Measurements from ENCODE around the gene VCAM1. TPM values are rescaled to one million over a fixed set of nuclear protein-coding genes. Genes with fewer than 3 reads are reported as not detected.

The VCAM1 gene
- total RNA-seq, 1 experiment from 2014 or later = 0.07 TPM

DNA sequence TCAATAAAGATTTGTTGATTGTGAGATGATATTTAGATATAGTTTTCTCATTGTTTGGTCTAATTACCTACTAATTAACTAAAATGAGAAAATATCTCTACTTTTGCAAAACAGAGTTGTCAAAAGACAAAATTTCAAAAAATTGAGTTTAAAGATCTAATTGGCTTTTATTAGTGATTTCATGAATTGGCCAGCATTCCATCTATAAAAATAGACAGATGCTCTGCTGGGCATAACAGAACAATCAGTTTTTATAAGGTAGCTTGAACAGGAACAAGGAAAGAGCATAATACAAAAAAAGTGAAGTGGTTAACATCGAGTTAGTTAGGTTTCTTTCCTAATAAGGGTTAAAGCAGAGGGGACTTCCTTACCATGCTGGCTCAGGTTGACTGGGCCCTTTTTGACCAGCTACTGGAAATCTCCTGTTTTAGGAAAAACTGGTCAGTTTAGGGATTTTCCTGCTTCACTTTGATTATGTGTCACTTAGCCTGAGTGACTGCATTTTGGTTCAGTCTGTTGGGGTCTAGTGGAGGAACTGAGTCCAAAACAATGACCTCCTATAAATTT, 63.0 kb downstream of the VCAM1 start:
- Histone ChIP-seq H2AFZ (ENCODE audit: low read length) (no peak overlapping the region), H3T11ph (ENCODE audit: low read length) (no peak overlapping the region), H4K8ac (replicated peaks; ENCODE audit: insufficient read length, low read depth, low read length) (no peak overlapping the region), H3K18ac (ENCODE audit: insufficient read length, low read depth, low read length) (no peak overlapping the region), H2BK5ac (ENCODE audit: insufficient read length, low read length) (no peak overlapping the region), H2BK120ac (ENCODE audit: low read depth, low read length, poor library complexity, severe bottlenecking) (no peak overlapping the region), H3K23ac (ENCODE audit: insufficient read length, low read depth, low read length) (no peak overlapping the region), H3K79me1 (ENCODE audit: insufficient read depth, low read depth, low read length, poor library complexity, severe bottlenecking) (no peaks in the 10 kb centered on the region), H2AK5ac (ENCODE audit: insufficient read length, low read length) (no peak overlapping the region), H4K91ac (ENCODE audit: insufficient read length, low read depth, low read length) (no peak overlapping the region), H3K9me3 (ENCODE audit: control insufficient read depth, low read depth, low read length) (peaks cover 7% of the 10 kb centered on the region), H3K23me2 (ENCODE audit: insufficient read length, low read depth, low read length, poor library complexity, severe bottlenecking) (no peaks in the 10 kb centered on the region), H3K27ac (ENCODE audit: insufficient read length, low read depth, low read length) (no peak overlapping the region), H3K4me1 (ENCODE audit: insufficient read depth, low read length) (no peaks in the 10 kb centered on the region), H3K4me2 (ENCODE audit: insufficient read depth, insufficient read length, low read length) (no peak overlapping the region), H3K4ac (ENCODE audit: low read depth, low read length) (no peak overlapping the region), H2BK12ac (ENCODE audit: insufficient read length, low read depth, low read length) (no peak overlapping the region), H4K5ac (ENCODE audit: insufficient read length, low read depth, low read length) (no peak overlapping the region), H3K27me3 (ENCODE audit: insufficient read depth, low read length) (no peaks in the 10 kb centered on the region), H3K9ac (ENCODE audit: extremely low read depth, insufficient read length, low read length) (no peak overlapping the region), H3K56ac (ENCODE audit: insufficient read length, low read depth, low read length) (no peak overlapping the region), H2BK15ac (ENCODE audit: low read depth, low read length) (no peak overlapping the region), H3K14ac (ENCODE audit: insufficient read depth, low read length) (no peak overlapping the region), H2BK20ac (ENCODE audit: low read depth, low read length, poor library complexity, severe bottlenecking) (no peak overlapping the region), H4K20me1 (ENCODE audit: control insufficient read depth, insufficient read depth, insufficient read length) (no peaks in the 10 kb centered on the region), H3K79me2 (ENCODE audit: insufficient read depth, low read length) (no peaks in the 10 kb centered on the region)
- peaks cover 6 to 7% of the 10 kb centered on the region in 2 experiments for H3K4me1 Mint-ChIP-seq
- no peak overlapping the region for H3K27ac Mint-ChIP-seq
- no peak for DNase-seq
- H3K9me3 Mint-ChIP-seq = peaks cover 15 to 21% of the 10 kb centered on the region in 2 experiments
- no peak for TF ChIP-seq CTCF (conservative IDR thresholded peaks at IDR 0.05)
- no CpG with 5 or more reads among the region's 1 CpG for WGBS (ENCODE audit: extremely low coverage, insufficient read length, low lambda C conversion rate)
- H3K4me3 Mint-ChIP-seq = no peak overlapping the region
- H3K36me3 Mint-ChIP-seq (ENCODE audit: insufficient read depth in 1 of 3, low read depth in 3 of 3) = peaks cover 9 to 21% (median 13%) of the 10 kb centered on the region in 3 experiments; a peak in 6 of 7 replicates
- no peaks in the 10 kb centered on the region for H3K27me3 Mint-ChIP-seq (ENCODE audit: low read depth)
